Measurements from ENCODE around the gene RGS5. TPM values are rescaled to one million over a fixed set of nuclear protein-coding genes. Genes with fewer than 3 reads are reported as not detected.

Gene RGS5
- total and polyA plus RNA-seq, 8 donors: 29.4 to 314 (median 127) TPM

GRCh38 chr1:163191301-163191700 is 11.4 kb downstream of the RGS5 start:
- H3K27me3 ChIP-seq: no peaks in the 10 kb centered on the region
- H3K4me1 ChIP-seq: peaks cover 0 to 12% (median 4%) of the 10 kb centered on the region in 4 donors
- no peaks in the 10 kb centered on the region for H3K9me3 ChIP-seq
- H3K36me3 ChIP-seq: no peaks in the 10 kb centered on the region
- no peak overlapping the region for H3K4me3 ChIP-seq
- intact Hi-C loops (cut with DNase I; ENCODE audit: low total_unique reads): no loop called here
- TF ChIP-seq EP300 (IDR thresholded peaks at IDR 0.05) (no peak), POLR2A (IDR thresholded peaks at IDR 0.05) (no peak), POLR2AphosphoS5 (IDR thresholded peaks at IDR 0.05) (no peak), CTCF (IDR thresholded peaks at IDR 0.05) (no peak)
- DNase-seq: no peak
- no peak overlapping the region for H3K27ac ChIP-seq
- WGBS, 5 donors: 85 to 100% (median 94%) methylated on average over 1 of the region's 1 CpG

GRCh38 chr1:163188947-163189346 is 13.8 kb downstream of the RGS5 start:
- DNase-seq: no peak
- Histone ChIP-seq H3K36me3 (no peaks in the 10 kb centered on the region), H3K27me3 (no peaks in the 10 kb centered on the region), H3K4me1 (no peaks in the 10 kb centered on the region), H3K27ac (no peak overlapping the region), H3K4me3 (no peak overlapping the region), H3K9me3 (no peaks in the 10 kb centered on the region)
- intact Hi-C loops (cut with DNase I; ENCODE audit: low total_unique reads): no loop called here
- TF ChIP-seq POLR2A (IDR thresholded peaks at IDR 0.05) (no peak), POLR2AphosphoS5 (IDR thresholded peaks at IDR 0.05) (no peak), EP300 (IDR thresholded peaks at IDR 0.05) (no peak)
- 68 to 82% (median 79%) methylated on average over 3 of the region's 3 CpGs for WGBS, 5 donors

GRCh38 chr1:163187849-163188248 is 14.9 kb downstream of the RGS5 start:
- Histone ChIP-seq H3K27ac (no peak overlapping the region), H3K27me3 (no peaks in the 10 kb centered on the region), H3K4me3 (no peak overlapping the region), H3K9me3 (no peaks in the 10 kb centered on the region), H3K36me3 (no peaks in the 10 kb centered on the region), H3K4me1 (no peaks in the 10 kb centered on the region)
- intact Hi-C loops (cut with DNase I; ENCODE audit: low total_unique reads): no loop called here
- DNase-seq: no peak
- WGBS, 5 donors: 84 to 97% (median 93%) methylated on average over 6 of the region's 6 CpGs
- TF ChIP-seq CTCF (IDR thresholded peaks at IDR 0.05) (no peak), POLR2A (IDR thresholded peaks at IDR 0.05) (no peak), EP300 (IDR thresholded peaks at IDR 0.05) (no peak), POLR2AphosphoS5 (IDR thresholded peaks at IDR 0.05) (no peak)

GRCh38 chr1:163186862-163187261 is 15.9 kb downstream of the RGS5 start:
- Histone ChIP-seq H3K36me3 (no peaks in the 10 kb centered on the region), H3K9me3 (no peaks in the 10 kb centered on the region), H3K4me3 (no peak overlapping the region), H3K27me3 (no peaks in the 10 kb centered on the region), H3K4me1 (no peaks in the 10 kb centered on the region), H3K27ac (no peak overlapping the region)
- TF ChIP-seq POLR2AphosphoS5 (IDR thresholded peaks at IDR 0.05) (no peak), EP300 (IDR thresholded peaks at IDR 0.05) (no peak), POLR2A (IDR thresholded peaks at IDR 0.05) (no peak), CTCF (IDR thresholded peaks at IDR 0.05) (no peak)
- WGBS, 5 donors: 74 to 86% (median 79%) methylated on average over 2 of the region's 2 CpGs
- DNase-seq: no peak
- intact Hi-C loops (cut with DNase I; ENCODE audit: low total_unique reads): no loop called here

- no peaks in the 10 kb centered on the region for H3K4me1 ChIP-seq
- TF ChIP-seq CTCF (IDR thresholded peaks at IDR 0.05) (no peak), POLR2A (IDR thresholded peaks at IDR 0.05) (no peak), POLR2AphosphoS5 (IDR thresholded peaks at IDR 0.05) (no peak), EP300 (IDR thresholded peaks at IDR 0.05) (no peak)
- H3K27me3 ChIP-seq: no peaks in the 10 kb centered on the region
- H3K4me3 ChIP-seq: no peak overlapping the region
- 64 to 80% (median 78%) methylated on average over 2 of the region's 2 CpGs for WGBS, 5 donors
- DNase-seq: no peak
- no peaks in the 10 kb centered on the region for H3K36me3 ChIP-seq
- no peak overlapping the region for H3K27ac ChIP-seq
- H3K9me3 ChIP-seq: no peaks in the 10 kb centered on the region
- intact Hi-C loops (cut with DNase I; ENCODE audit: low total_unique reads): no loop called here
These were observed 20.3 kb downstream of the RGS5 start for GRCh38 chr1:163182330-163182949.
